Measurements from ENCODE around the gene TRMT61A.
"Not testable (repeated sequence)": the region's sequence is repeated elsewhere in the genome, so short reads cannot be mapped to it uniquely, and the experiment has no call there.

The TRMT61A gene

GRCh38 chr14:103522649-103523574 is 6.1 kb upstream of the TRMT61A start, which contains the start of gene CKB:
Gene CKB, minus strand, starts transcription at chr14:103522830. Its CDS starts 337 bp downstream, at chr14:103522493.
- no peak for DNase-seq (ENCODE audit: low read depth)

DNA sequence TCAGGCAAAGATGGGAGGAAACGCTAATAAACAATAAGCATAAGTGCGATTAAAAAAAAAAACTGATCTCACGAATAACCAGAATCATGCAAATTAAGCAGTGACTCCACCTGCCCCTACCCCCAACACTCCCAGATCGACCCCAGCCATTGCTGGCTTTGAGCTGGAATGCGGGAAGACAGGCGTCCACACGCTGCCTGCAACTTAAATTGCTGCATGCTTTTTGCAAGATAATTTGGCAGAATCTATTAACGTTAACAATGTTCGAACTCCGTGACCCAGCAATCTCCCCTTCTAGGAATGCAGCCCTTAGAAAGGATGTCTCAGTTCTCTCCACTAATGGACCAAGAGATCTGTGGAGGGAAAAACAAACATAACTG is 5.4 kb upstream of the TRMT61A start:
- DNase-seq (ENCODE audit: low read depth): no peak

GRCh38 chr14:103524002-103524935 is 4.7 kb upstream of the TRMT61A start:
- no peak for DNase-seq (ENCODE audit: low read depth)

- DNase-seq (ENCODE audit: low read depth): not testable (repeated sequence)
Observed at GRCh38 chr14:103525430-103526246, 3.4 kb upstream of the TRMT61A start.

- no peak for DNase-seq (ENCODE audit: low read depth)
Observed at GRCh38 chr14:103526247-103526913, 2.6 kb upstream of the TRMT61A start.

DNA sequence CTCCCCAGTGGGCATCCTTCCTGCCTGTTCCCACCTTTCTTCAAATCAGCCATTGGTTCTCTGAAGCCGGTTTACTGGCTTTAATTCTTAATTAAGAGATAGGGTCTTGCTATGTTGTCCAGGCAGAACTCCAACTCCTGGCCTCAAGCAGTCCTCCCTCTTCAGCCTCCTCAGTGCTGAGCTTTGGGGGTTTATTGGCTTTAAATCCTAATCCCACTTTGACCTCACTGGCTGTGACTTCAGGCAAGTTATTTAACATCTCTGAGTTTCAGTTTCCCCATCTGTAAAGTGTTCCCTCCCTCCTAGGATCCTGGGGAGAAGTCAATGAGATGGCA is 2.1 kb upstream of the TRMT61A start:
- no peak for DNase-seq (ENCODE audit: low read depth)

DNA sequence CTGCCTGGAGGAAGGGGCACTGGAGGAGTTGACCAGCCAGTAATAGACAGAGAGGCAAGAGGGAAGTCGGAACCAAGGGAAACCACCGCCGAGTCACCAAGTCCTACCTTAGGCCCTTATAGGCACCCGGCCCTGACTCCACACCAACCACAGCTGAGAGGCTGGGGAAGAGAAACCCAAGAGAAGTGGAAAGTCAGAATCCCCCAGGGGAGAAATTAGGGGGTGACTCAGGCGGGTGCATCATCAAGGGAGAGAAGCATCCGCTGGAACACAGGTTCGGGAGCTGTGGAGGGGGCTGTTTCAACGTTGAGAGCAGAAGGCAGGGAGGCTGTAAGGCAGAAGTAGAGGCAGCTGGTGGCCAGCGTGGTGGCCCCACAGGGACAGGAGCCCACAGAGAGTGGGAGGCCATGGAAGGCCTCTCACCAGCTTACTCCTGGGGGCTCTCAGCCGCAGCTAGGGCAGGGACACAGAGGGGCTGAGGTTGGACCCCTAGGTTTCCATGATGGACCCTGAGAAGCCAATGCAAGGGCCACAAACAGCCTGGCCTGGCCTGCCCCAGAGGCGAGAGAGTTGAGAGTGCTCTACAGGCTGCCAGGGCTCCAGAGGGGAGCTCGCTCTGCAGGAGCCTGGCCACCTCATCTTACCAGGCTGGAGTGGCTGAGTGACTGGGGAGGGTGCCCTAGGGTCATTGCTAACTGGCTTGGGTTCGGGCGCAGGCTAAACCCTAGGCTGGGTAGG is 1.4 kb upstream of the TRMT61A start:
- DNase-seq (ENCODE audit: low read depth): no peak

- no peak for DNase-seq (ENCODE audit: low read depth)
Observed at GRCh38 chr14:103528146-103528586, 830 bp upstream of the TRMT61A start.

GRCh38 chr14:103529383-103530365 is 678 bp downstream of the TRMT61A start:
- DNase-seq (ENCODE audit: low read depth): no peak

DNA sequence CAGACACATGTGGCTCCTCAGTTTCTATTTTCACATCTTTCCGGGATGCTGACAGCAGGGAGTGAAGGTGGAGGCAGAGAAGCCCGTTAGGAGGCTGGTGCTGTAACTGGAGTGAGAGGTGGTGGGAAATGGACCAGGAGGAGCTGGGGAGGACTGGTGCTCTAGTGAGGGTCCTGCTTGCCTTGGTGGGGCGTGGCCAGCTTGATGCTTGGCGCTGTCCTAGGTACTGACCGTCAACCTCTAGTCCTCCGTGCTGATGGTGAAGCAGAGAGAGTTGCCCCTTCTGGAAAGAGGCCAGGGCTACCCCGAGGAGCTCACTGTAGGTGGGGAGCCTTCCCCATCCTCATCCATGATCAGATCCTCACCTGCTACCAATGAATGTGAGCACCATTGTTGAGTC is 1.4 kb downstream of the TRMT61A start:
- no peak for DNase-seq (ENCODE audit: low read depth)

- DNase-seq (ENCODE audit: low read depth): no peak
Observed at GRCh38 chr14:103530831-103531230, 1.8 kb downstream of the TRMT61A start.

DNA sequence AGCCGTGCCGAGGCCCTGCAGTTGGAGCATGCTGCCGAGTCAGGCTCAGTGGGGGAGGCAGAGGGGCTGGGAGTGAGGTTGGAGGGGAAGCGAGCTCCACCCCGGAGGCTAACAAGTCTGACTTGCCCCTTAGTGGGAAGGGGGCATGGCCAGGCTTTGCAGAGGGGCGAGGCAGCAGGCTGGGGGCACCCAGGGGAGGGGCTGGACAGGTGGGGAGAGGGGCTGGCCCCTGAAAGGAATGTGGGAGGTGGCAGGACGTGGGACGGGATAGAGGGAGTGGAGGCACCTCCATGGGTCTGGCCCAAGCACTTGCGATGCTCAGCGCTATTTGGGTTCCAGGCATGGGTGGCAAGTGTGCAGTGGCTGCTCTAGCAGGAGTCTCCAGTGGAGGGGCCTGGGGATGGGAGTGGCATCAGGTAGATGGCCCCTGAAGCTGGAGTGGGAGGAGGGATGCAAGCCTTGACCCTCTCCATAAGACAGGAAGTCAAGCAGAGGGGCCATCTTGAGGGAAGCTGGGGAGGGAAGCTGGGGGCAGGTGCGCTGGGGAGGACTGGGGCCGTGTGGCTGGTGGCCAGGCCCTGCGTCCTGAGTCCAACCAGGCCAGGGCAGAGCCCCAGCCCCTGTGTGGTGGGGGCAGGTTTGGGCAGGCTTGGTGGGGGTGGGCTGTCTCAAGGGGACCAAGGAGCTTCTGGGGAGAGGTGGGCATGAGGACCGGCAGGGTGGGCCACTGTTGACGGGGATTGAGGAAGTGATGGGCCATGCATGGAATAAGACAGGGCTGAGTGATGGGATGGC is 2.6 kb downstream of the TRMT61A start:
- DNase-seq (ENCODE audit: low read depth): no peak

DNA sequence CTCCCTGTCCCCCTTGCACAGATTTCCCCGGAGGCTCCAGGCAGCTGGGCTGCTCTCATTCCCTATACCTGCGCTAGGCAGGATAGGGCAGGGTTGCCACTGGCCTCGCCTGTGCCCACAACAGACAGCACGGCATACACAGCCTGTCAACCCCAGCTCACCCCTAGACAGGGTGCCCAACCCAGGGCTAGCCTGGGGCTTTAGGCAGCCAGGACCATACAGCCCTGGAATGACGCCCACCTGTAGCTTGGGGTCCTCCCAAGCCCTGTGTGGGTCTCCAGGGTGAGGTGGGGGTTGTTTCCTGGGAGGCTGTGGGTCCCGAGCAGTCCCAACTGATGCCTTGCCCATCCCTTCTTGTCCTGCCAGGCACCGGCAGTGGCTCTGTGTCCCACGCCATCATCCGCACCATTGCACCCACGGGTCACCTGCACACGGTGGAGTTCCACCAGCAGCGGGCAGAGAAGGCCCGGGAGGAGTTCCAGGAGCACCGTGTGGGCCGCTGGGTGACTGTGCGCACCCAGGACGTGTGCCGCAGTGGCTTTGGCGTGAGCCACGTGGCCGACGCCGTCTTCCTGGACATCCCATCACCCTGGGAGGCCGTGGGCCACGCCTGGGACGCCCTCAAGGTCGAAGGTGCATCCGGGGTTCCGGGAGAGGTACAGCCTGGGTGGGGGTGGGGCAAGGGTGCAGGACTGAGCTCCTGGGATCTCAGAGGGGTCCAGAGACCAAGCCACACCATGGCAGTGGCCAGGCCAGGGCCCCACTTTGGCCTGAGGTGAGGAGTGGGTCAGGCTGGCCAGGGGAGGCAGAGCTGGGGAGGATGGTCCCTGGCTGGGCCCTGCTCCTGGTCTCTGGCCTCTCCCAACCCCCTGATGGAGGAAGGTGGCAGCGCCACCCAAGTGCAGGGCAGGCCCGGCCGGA is 3.5 kb downstream of the TRMT61A start:
- no peak for DNase-seq (ENCODE audit: low read depth)

GRCh38 chr14:103533137-103533998 is 4.4 kb downstream of the TRMT61A start:
- DNase-seq (ENCODE audit: low read depth): no peak

GRCh38 chr14:103533999-103534575 is 5.1 kb downstream of the TRMT61A start:
- DNase-seq (ENCODE audit: low read depth): no peak

- no peak for DNase-seq (ENCODE audit: low read depth)
Observed at GRCh38 chr14:103534576-103535061, 5.6 kb downstream of the TRMT61A start.
